Stimulated activated CD4-positive, alpha-beta T cell treated with anti-CD3 and anti-CD28 coated beads, Interleukin-2, amount 100 ng/mL, for 48 hours (primary cell): Measurements from ENCODE around the gene KY.

Experiments used
- DNase-seq, 2 donors: peaks; one replicate each; pipeline ENCODE4 v3.0.0-alpha.2; 2020

The KY gene

GRCh38 chr3:134667956-134668355, 17.1 kb upstream of the KY start:
- no peak for DNase-seq

DNA sequence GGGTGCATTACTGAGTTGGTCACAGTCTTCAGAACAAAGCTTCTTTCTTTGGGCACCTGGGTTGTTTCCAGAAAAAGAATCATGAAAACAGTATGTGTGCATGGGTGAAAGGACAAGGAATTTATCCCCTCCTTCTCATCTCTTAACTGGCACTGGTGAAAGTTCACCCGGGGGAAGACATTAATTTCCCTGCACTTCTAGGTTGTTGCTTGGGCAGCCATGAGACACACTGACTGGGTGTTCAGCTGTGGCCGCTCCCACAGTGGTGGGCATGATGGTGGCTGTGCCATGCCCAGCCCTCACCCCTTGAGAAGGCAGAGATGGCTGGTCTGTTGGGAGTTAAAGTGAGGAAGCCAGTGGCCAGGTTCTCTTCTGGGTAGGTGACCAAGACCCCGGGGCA, 16.6 kb upstream of the KY start:
- DNase-seq: no peak

DNA sequence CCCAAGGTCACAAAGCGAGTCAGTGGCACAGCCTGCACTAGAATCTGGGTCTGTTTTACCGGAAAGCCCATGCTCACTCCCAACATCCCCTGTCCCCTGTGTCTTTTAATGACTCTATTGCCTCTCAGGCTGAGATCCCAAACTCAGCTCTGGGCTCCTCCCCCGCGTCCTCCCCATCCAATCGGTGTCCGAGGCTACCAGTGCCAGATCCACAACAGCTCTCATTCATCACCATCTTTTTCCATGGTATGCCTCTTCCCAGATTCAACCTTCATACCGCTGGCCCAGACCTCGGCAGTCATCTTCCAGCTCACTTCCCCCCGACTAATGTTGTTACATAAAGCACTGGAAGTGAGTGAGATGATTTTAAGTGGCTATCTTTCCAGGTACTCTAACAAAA, 16.1 kb upstream of the KY start:
- DNase-seq: no peak

DNA sequence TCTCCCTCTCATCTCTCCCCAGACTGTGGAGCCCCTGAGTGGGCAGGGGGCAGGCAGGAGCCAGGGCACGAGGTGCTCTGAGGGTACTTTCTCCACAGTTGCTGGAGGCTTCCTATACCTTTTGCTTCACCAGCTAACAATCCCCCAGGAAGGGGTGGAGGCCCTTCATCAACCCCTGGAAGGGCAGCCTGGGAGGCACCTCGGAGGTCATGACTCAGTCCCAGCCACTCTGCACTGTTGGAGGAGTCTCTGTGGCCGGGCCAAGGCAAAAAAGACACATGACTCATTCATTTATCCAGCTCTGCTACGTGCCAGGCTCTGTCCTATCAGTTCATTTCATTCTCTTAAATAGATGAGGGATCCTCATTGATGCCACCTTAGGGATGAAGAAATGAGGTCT, 15.6 kb upstream of the KY start:
- no peak for DNase-seq

- DNase-seq: no peak
These were observed 15.2 kb upstream of the KY start for GRCh38 chr3:134666052-134666451.

DNA sequence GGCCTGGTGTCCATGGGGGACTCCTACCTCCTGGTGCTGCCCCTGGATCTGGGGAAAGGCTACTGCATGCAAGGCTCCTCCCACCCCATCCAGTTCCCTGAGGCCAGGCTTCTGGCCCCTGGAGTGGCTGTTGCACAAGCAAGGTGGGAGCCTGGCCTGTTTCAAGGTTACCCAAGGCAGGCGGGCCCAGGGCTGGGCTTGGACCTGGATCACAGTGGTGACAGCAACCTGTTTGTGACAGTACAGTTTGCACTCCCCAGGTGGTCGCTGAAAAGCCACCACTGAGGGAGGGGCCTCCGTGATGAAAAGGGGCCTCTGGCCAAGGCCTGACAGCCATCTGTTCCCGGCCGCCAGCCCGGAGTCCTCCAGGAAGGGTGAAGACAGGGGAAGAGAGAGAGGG, 14.4 kb upstream of the KY start:
- DNase-seq: no peak

DNA sequence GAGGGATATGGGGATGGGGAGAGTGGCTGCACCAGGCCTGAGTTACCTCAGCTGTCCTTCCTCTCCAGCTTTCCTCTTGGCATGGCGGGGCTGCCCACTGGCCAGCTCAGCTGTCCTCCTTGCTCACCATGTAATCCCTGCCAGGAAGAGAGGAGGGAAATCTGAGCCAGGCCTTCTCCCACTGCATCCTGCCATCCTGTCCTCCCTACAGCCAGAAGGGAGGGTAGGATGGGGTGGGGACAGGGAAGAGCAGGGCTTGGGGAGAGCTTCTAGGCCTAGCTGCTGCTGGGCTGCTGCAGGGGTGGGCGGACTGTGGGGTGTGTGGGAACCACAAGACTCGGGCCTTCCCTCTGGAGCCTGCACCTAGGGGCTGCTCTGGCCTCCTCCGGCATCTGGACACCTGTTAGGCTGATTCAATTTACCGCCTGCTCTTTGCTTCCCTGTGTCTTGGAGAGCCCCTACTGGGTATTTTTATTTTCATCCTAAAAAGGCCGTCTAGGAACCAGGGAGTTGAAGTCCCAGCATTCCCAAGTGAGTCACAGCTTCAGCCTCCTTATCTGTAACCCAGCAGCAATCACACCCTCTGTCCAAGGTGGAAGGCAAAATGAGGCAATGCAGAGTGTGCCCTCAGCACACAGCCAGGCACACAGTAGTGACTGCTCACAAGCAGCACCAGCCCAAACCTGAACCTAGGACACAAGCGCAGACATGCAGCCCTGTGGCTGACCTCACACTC, 13.1 kb upstream of the KY start:
- DNase-seq: no peak

- DNase-seq: no peak
These were observed 9.2 kb upstream of the KY start for GRCh38 chr3:134660046-134660441.

- DNase-seq: no peak
These were observed 8.7 kb upstream of the KY start for GRCh38 chr3:134659391-134660045.

- no peak for DNase-seq
These were observed 7.7 kb upstream of the KY start for GRCh38 chr3:134658555-134658954.

DNA sequence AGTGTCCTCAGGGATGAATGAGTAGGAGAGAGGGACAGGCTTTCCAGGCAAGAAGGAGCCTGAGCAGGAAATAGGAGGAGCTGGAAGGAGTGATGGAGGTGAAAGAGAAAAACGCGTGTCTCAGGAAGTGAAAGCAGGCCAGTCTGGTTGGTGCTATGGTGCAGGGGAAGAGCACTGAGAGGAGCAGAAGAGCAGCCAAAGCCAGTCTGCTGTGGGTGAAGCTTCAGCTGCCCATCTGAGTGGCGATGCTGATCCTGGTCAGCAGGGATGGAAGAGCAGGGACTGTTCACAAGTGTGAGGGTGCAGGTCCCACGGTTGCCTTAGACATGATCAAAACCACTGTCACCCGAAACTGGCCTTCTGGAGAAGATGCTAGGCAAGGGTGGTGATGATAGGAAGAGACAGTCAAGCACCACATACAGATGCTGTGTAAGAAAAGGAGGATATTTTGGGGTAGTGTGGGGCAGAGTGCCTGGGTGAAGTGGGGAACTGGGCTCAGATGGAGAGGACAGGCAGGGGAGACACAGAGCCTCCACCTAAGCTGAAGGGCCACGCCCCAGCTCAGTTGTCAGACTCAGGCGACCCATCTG, 5.5 kb upstream of the KY start:
- DNase-seq: no peak

DNA sequence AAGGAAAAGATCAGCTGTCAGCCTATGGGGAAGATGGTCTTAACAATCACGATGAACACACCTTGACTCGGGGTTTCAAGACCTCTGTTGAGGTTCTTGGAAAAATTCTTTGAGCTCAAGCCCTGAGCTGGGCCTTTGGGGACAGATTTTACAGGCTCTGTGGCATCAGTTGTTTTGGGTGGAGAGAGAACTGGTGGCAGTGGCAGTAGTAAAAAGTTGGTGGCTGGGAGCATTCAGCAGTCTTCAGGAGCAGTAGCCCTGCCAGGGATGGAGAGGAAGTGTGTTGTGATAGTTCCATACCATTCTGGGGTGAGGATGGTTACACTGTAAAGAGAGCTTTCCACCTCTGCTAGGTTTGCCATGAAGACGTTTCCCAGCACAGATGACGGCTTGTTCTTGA, 4.9 kb upstream of the KY start:
- no peak for DNase-seq

DNA sequence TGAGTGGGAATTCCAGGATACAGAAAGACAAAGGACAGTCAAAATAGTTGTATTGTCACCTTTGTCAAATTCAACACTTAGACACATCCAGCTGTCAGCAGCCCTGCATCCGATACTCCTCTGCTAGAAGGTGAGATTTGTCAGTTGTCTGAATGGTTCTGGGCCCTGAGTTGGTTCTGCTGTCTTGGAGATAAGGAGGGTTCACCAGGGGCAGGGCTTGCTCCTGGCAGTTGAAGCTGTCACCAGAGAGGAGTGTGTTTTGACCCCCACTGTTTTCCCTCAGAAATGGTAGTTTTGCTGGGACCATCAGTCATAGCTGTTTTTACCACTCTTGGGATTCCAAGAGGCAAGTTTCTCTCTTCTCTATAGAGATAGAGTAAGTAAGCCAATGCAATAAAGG, 3.2 kb upstream of the KY start:
- DNase-seq: no peak

- DNase-seq: no peak
These were observed 2.2 kb upstream of the KY start for GRCh38 chr3:134652886-134653630.

DNA sequence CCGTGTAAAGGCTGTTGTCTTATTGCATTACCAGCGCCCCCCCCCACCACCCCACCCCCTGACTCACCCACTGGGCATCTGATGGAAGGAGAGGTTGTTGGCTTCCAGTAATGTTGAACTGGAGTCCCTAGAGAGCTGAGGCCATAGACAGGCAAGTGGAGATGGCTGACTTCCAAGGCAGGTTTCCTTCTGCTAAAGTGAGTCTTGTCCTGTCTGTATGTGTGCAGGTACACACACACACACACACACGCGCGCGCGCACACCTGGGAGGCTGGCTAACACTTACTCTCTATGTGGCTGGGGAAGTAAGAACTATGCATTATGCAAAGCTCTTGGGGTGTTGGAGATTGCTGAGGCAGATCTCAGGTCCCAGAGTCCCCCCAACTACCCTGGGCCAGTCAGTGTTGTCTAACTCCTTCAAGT, 1.6 kb upstream of the KY start:
- no peak for DNase-seq

DNA sequence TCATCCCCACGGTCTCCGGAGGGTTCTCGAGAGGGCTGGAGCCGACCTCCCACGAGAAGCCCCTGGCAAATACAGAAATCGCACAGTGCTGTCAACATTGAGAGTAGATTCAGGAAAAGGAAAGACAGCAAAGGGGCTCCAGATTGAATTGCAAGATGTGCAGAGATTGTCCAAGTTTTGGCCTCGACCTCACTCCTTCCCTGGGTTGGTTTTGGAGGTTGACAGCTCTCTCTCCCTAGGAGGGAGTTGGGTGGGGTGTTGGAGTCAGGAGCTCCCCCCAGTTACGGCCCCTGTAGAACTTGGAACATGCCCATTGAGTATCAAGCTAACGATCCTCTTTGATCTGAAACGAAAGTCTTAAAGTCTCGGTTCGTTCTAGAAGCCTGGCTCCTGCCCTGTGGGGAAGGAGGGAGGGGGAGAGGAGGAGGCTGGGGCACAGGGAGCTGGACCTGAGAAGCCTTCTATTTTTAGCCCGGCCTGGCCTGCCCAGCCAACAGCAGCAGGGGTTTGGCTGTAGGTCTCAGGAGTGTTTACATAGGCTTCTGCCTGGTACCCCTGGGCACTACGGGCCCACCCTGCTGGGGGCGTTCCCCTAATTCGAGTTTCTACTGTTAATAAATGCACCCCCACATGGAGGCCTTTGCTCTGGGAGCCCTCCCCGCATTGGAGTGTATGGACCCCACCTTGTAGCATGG, 672 bp upstream of the KY start:
- DNase-seq: no peak

DNA sequence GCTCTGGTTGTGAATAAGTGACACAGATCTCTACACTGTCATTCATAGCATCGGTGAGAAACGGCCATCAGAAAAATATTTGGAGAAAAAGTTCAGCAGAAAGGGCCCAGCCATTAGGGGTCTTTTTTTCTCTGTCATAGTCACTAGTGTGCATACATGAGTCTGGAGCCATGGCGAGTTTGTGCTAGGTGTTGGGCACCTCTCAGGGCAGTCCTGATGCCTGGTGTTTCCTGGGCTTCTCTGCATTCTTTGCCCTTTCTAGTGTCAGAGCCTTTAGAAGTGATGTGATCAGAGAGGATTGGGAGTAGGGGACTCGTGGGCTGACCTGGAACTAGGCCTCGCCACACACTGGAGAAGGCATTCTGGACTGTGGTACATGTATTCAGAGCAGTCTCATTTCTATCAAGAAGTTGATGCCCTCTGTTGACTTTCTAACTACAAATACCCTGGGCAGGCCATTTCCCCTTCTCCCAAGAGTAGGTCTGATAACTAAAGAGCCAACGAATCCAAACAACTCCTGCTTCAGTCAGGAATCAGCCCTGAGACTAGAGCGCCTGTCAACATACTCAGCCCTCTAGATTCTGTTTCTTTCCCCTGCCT, 1.6 kb downstream of the KY start:
- no peak for DNase-seq

DNA sequence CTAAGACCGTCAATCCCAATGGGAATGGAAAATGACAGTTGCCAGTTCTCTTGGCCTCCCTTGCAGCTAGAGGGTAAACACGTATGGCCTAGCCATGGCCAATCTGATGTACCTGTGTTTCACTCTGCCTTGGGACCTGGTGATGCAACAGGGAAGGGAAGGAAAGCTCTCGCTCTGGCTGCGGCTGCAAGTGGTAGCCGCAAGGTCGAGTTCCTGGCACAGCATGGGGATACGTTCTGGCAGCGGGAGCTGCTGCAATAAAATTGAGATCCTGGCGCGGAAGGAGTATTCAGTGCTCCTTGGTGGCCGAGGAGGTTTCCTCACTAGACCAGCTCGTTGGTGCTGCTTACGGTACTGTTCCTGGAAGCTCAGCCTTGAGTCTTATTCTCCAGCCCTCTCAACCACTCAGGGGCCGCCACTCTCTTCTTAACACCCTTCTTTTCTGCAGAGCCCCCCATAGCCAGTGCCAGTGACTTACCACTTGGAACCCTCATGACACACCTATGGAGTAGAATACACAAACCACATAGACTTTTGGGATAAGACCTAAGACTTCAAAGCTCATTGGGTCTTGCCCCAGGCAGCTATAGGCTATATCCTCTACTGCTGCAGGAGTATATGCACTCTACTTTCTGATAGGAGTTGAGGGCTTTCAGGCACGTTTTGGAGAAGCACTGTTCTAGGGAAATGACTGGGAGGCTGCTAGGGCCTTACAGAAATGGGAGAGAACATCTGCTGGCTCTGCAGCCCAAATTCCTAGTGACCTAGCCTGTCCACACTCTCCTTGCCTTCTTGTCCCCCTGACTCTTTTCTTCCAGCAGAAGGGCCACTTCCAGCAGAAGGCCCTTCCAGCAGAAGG, 2.7 kb downstream of the KY start:
- DNase-seq: no peak

- no peak for DNase-seq
These were observed 4.7 kb downstream of the KY start for GRCh38 chr3:134646086-134646485.

GRCh38 chr3:134645515-134645914, 5.3 kb downstream of the KY start:
- no peak for DNase-seq

DNA sequence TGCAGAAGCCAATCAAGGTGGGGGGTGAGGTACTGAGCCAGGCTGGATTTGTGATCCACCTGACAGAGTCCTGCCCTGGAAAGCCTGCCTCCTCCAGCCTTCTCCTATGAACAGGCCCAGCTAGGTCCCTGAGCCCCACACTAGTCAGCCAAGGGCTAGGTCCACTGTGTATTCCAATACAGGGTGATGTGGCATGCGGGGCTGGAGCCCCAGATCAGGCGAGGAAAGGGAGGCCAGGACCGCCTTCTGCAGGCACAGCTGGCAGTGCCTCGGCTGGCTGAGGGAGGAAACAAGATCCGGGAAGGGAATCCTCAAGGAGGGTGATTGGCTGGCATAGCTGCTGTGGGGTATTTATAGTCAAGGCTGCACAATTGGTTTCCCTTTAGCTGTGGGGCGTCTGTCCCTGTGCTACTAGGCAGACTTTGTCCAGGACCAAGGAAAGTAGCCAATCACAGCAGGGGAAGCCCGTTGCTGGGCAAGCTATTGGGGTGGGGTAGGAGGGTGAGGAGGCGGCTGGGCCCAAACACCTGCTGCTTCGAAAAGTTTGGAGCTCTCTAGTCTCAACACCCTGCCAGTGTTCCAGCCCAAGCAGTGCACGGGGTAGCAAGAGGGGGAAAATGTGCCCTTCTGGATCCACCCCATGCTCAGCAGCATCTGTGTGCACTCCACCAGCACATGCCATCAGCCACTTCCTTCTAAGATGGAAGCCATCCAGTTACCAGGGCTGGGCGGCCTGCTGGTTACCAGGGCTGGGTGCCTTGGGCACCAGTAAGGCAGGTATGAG, 5.9 kb downstream of the KY start:
- no peak for DNase-seq
